H1 (cell line): Measurements from ENCODE around the gene IQCC.

Source experiments
- CREB1 ChIP-seq: IDR thresholded peaks from 2 replicates; pipeline ENCODE4 v1.6.1; 2012; ENCODE audit warnings: inconsistent platforms
- TAF1 ChIP-seq: IDR thresholded peaks from 2 replicates; pipeline ENCODE4 v1.6.1; 2011; ENCODE audit warnings: mild to moderate bottlenecking, low read depth, low read length
- TF ChIP-seq, protein P1 (sequence below), 3 experiments: IDR thresholded peaks; 1 replicate in 2 of 3; 2 replicates in 1 of 3; pipeline versions ENCODE4 v1.5.1 to v1.6.1; 2011; ENCODE audit warnings: low read length in 3 of 3, mild to moderate bottlenecking in 3 of 3, inconsistent platforms in 2 of 3, low read depth in 1 of 3, moderate library complexity in 1 of 3; ENCODE audit not compliant: insufficient read depth in 1 of 3; ENCODE audit errors: control extremely low read depth in 1 of 3

DNA sequence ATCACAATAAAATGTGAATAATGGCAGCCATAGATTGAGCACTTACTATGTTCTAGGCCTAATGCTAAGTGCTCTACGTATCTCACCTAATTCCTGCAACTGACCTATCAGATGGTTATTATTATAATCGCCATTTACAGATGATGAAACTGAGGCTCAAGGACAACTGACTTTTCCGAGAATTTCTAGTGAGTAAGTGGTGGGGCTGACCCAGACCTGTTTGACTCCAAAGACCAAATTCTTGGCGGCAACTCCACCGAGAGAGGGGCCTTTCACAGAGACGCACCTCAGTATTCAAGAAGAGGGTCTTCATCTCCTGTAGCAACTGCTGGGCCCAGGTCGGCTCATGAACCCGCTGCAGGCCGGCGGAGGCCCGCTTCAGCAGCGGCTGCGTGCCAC, 16.1 kb downstream of the IQCC start:
- TF ChIP-seq, protein P1, sequence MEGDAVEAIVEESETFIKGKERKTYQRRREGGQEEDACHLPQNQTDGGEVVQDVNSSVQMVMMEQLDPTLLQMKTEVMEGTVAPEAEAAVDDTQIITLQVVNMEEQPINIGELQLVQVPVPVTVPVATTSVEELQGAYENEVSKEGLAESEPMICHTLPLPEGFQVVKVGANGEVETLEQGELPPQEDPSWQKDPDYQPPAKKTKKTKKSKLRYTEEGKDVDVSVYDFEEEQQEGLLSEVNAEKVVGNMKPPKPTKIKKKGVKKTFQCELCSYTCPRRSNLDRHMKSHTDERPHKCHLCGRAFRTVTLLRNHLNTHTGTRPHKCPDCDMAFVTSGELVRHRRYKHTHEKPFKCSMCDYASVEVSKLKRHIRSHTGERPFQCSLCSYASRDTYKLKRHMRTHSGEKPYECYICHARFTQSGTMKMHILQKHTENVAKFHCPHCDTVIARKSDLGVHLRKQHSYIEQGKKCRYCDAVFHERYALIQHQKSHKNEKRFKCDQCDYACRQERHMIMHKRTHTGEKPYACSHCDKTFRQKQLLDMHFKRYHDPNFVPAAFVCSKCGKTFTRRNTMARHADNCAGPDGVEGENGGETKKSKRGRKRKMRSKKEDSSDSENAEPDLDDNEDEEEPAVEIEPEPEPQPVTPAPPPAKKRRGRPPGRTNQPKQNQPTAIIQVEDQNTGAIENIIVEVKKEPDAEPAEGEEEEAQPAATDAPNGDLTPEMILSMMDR (IDR thresholded peaks at IDR 0.05; ENCODE audit: control extremely low read depth in 1 of 3, insufficient read depth in 1 of 3, low read depth in 1 of 3, low read length in 3 of 3): no peak
- no peak for TF ChIP-seq TAF1
- no peak for TF ChIP-seq CREB1
